H9 (cell line): ENCODE results near the gene SMR3A. TPM values are rescaled to one million over a fixed set of nuclear protein-coding genes. Genes with fewer than 3 reads are reported as not detected.

Source experiments
- DNase-seq: peaks from one replicate; pipeline ENCODE4 v3.0.0-alpha.2; 2017
- H2AFZ ChIP-seq: one replicate; pipeline ENCODE4 v1.6.1; 2013; ENCODE audit warnings: mild to moderate bottlenecking, low read length, control low read depth, moderate library complexity
- H2AK5ac ChIP-seq: 2 replicates; pipeline ENCODE4 v1.6.1; 2013; ENCODE audit warnings: low read length, control low read depth, mixed read lengths; ENCODE audit not compliant: insufficient read length
- H2BK120ac ChIP-seq: one replicate; pipeline ENCODE4 v1.6.1; 2013; ENCODE audit warnings: low read depth, mild to moderate bottlenecking, low read length, control low read depth, inconsistent platforms; ENCODE audit not compliant: poor library complexity, severe bottlenecking
- H2BK12ac ChIP-seq: 2 replicates; pipeline ENCODE4 v1.6.1; 2013; ENCODE audit warnings: low read length, control low read depth, mixed read lengths, low read depth; ENCODE audit not compliant: insufficient read length
- H2BK15ac ChIP-seq: 2 replicates; pipeline ENCODE4 v1.6.1; 2013; ENCODE audit warnings: low read depth, low read length, control low read depth
- H2BK20ac ChIP-seq: one replicate; pipeline ENCODE4 v1.6.1; 2013; ENCODE audit warnings: low read depth, mild to moderate bottlenecking, low read length, control low read depth, inconsistent platforms; ENCODE audit not compliant: poor library complexity, severe bottlenecking
- H2BK5ac ChIP-seq: 2 replicates; pipeline ENCODE4 v1.6.1; 2013; ENCODE audit warnings: low read length, control low read depth, mixed read lengths; ENCODE audit not compliant: insufficient read length
- H3K14ac ChIP-seq: 2 replicates; pipeline ENCODE4 v1.6.1; 2013; ENCODE audit warnings: low read length, control low read depth; ENCODE audit not compliant: insufficient read depth
- H3K18ac ChIP-seq: 2 replicates; pipeline ENCODE4 v1.6.1; 2013; ENCODE audit warnings: low read depth, mild to moderate bottlenecking, mixed read lengths, low read length, control low read depth; ENCODE audit not compliant: insufficient read length
- H3K23ac ChIP-seq: 2 replicates; pipeline ENCODE4 v1.6.1; 2013; ENCODE audit warnings: low read length, control low read depth, mixed read lengths, low read depth; ENCODE audit not compliant: insufficient read length
- H3K23me2 ChIP-seq: 2 replicates; pipeline ENCODE4 v1.6.1; 2013; ENCODE audit warnings: low read depth, mild to moderate bottlenecking, mixed read lengths, low read length, control low read depth; ENCODE audit not compliant: insufficient read length, poor library complexity, severe bottlenecking
- H3K27ac ChIP-seq: 2 replicates; pipeline ENCODE4 v1.5.1; 2013; ENCODE audit warnings: low read length, control low read depth, mixed read lengths, low read depth; ENCODE audit not compliant: insufficient read length
- H3K27me3 ChIP-seq: 2 replicates; pipeline ENCODE4 v1.6.1; 2013; ENCODE audit warnings: low read length, control low read depth, inconsistent platforms; ENCODE audit not compliant: insufficient read depth
- H3K4ac ChIP-seq: 2 replicates; pipeline ENCODE4 v1.6.1; 2013; ENCODE audit warnings: low read depth, mild to moderate bottlenecking, control low read depth, inconsistent platforms, low read length, moderate library complexity
- H3K4me1 ChIP-seq: 2 replicates; pipeline ENCODE4 v1.6.1; 2013; ENCODE audit warnings: low read length, control low read depth, inconsistent platforms; ENCODE audit not compliant: insufficient read depth
- H3K4me2 ChIP-seq: 2 replicates; pipeline ENCODE4 v1.6.1; 2013; ENCODE audit warnings: low read length, control low read depth, mixed read lengths; ENCODE audit not compliant: insufficient read length, insufficient read depth
- H3K56ac ChIP-seq: 2 replicates; pipeline ENCODE4 v1.6.1; 2013; ENCODE audit warnings: low read depth, mild to moderate bottlenecking, mixed read lengths, low read length, control low read depth; ENCODE audit not compliant: insufficient read length
- H3K79me1 ChIP-seq: 2 replicates; pipeline ENCODE4 v1.6.1; 2013; ENCODE audit warnings: low read depth, mild to moderate bottlenecking, moderate library complexity, low read length, control low read depth, inconsistent platforms; ENCODE audit not compliant: insufficient read depth, poor library complexity, severe bottlenecking
- H3K79me2 ChIP-seq: 2 replicates; pipeline ENCODE4 v1.6.1; 2013; ENCODE audit warnings: low read length, control low read depth, inconsistent platforms; ENCODE audit not compliant: insufficient read depth
- H3K9ac ChIP-seq: 2 replicates; pipeline ENCODE4 v1.6.1; 2013; ENCODE audit warnings: low read length, control low read depth, mixed read lengths; ENCODE audit not compliant: insufficient read length; ENCODE audit errors: extremely low read depth
- H3K9me3 ChIP-seq: one replicate; pipeline ENCODE4 v1.6.1; 2013; ENCODE audit warnings: low read depth, low read length, inconsistent platforms; ENCODE audit not compliant: control insufficient read depth
- H3T11ph ChIP-seq: one replicate; pipeline ENCODE4 v1.6.1; 2013; ENCODE audit warnings: mild to moderate bottlenecking, low read length, control low read depth, inconsistent platforms
- H4K20me1 ChIP-seq: one replicate; pipeline ENCODE4 v1.6.1; 2013; ENCODE audit not compliant: control insufficient read depth, insufficient read length, insufficient read depth
- H4K5ac ChIP-seq: 2 replicates; pipeline ENCODE4 v1.6.1; 2013; ENCODE audit warnings: low read depth, mild to moderate bottlenecking, mixed read lengths, low read length, control low read depth; ENCODE audit not compliant: insufficient read length
- H4K8ac ChIP-seq: replicated peaks from 2 replicates; pipeline ENCODE4 v1.6.1; 2013; ENCODE audit warnings: low read length, control low read depth, mixed read lengths, low read depth; ENCODE audit not compliant: insufficient read length
- H4K91ac ChIP-seq: 2 replicates; pipeline ENCODE4 v1.6.1; 2013; ENCODE audit warnings: low read depth, mild to moderate bottlenecking, moderate library complexity, mixed read lengths, low read length, control low read depth; ENCODE audit not compliant: insufficient read length
- H3K27ac Mint-ChIP-seq, 3 experiments: 2 replicates in 2 of 3; 3 replicates in 1 of 3; pipeline ENCODE4 v1.8.0; 2020 to 2021; ENCODE audit warnings: mixed read lengths in 3 of 3, mild to moderate bottlenecking in 1 of 3, moderate library complexity in 1 of 3
- H3K27me3 Mint-ChIP-seq: 2 replicates; pipeline ENCODE4 v1.8.0; 2021; ENCODE audit warnings: low read depth, mild to moderate bottlenecking, moderate library complexity, mixed read lengths
- H3K36me3 Mint-ChIP-seq, 3 experiments: 2 replicates in 2 of 3; 3 replicates in 1 of 3; pipeline ENCODE4 v1.8.0; 2020 to 2021; ENCODE audit warnings: low read depth in 3 of 3, mixed read lengths in 3 of 3; ENCODE audit not compliant: insufficient read depth in 1 of 3
- H3K4me1 Mint-ChIP-seq, 2 experiments: 2 replicates each; pipeline ENCODE4 v1.8.0; 2020; ENCODE audit warnings: mixed read lengths in 2 of 2
- H3K4me3 Mint-ChIP-seq, 2 experiments: 2 replicates in 1 of 2; 3 replicates in 1 of 2; pipeline ENCODE4 v1.8.0; 2020 to 2021; ENCODE audit warnings: mild to moderate bottlenecking in 2 of 2, mixed read lengths in 2 of 2, moderate library complexity in 1 of 2
- H3K9me3 Mint-ChIP-seq, 2 experiments: 2 replicates in 1 of 2; 3 replicates in 1 of 2; pipeline ENCODE4 v1.8.0; 2020; ENCODE audit warnings: mild to moderate bottlenecking in 2 of 2, mixed read lengths in 2 of 2, moderate library complexity in 1 of 2
- CTCF ChIP-seq: fragments of 200-600 bp; sonication (generic); conservative IDR thresholded peaks from 3 replicates; pipeline ENCODE4 v1.8.0; 2021; ENCODE audit warnings: antibody characterized with exemption, mild to moderate bottlenecking
- WGBS: extraction: QIAGEN DNeasy Blood & Tissue Kit; methylation state at CpG from one replicate; pipeline ENCODE4 v1.1.7; 2013; ENCODE audit warnings: missing lambda C conversion rate, low lambda C conversion rate, mixed read lengths; ENCODE audit not compliant: insufficient read length; ENCODE audit errors: extremely low coverage; 5-methylcytosine and 5-hydroxymethylcytosine counted together
- long read RNA-seq: library from polyadenylated mRNA; unstranded; transcript quantifications from one replicate; pipeline ENCODE4 v2.0.0, GENCODE V29; 2020
- total RNA-seq: library from RNA; stranded (reverse); gene quantifications from 2 replicates; pipeline ENCODE4 v1.2.1, GENCODE V29; 2021

SMR3A gene
- total RNA-seq = not detected in 2 replicates
- long read RNA-seq = 0 reads

- no peak within 1 kb of the TSS for H2BK15ac ChIP-seq
- no peak within 1 kb of the TSS for H3T11ph ChIP-seq
- H3K23ac ChIP-seq = no peak within 1 kb of the TSS
- WGBS = no CpG with 5 or more reads among the region's 3 CpGs
- no peaks in the 10 kb centered on the region for H3K9me3 ChIP-seq
- H3K4me1 ChIP-seq = no peaks in the 10 kb centered on the region
- Mint-ChIP-seq H3K9me3 (no peaks in the 10 kb centered on the region), H3K4me1 (no peaks in the 10 kb centered on the region), H3K27me3 (no peaks in the 10 kb centered on the region), H3K36me3 (no peaks in the 10 kb centered on the region), H3K4me3 (no peak within 1 kb of the TSS), H3K27ac (no peak within 1 kb of the TSS)
- no peaks in the 10 kb centered on the region for H3K23me2 ChIP-seq
- H4K20me1 ChIP-seq = no peaks in the 10 kb centered on the region
- no peak within 1 kb of the TSS for H3K14ac ChIP-seq
- no peak within 1 kb of the TSS for H3K9ac ChIP-seq
- H2AK5ac ChIP-seq = no peak within 1 kb of the TSS
- no peak within 1 kb of the TSS for H2BK120ac ChIP-seq
- no peak for DNase-seq
- no peaks in the 10 kb centered on the region for H3K79me1 ChIP-seq
- no peak within 1 kb of the TSS for H2BK20ac ChIP-seq
- no peak within 1 kb of the TSS for H3K56ac ChIP-seq
- no peak within 1 kb of the TSS for H2BK5ac ChIP-seq
- no peak within 1 kb of the TSS for H3K4ac ChIP-seq
- no peak within 1 kb of the TSS for H2AFZ ChIP-seq
- TF ChIP-seq CTCF = no peak
- H3K4me2 ChIP-seq = no peak within 1 kb of the TSS
- H4K5ac ChIP-seq = no peak within 1 kb of the TSS
- H3K18ac ChIP-seq = no peak within 1 kb of the TSS
- no peak within 1 kb of the TSS for H4K91ac ChIP-seq
- H4K8ac ChIP-seq = no peak within 1 kb of the TSS
- H3K27me3 ChIP-seq = no peaks in the 10 kb centered on the region
- no peak within 1 kb of the TSS for H3K27ac ChIP-seq
- no peak within 1 kb of the TSS for H2BK12ac ChIP-seq
- no peaks in the 10 kb centered on the region for H3K79me2 ChIP-seq
Measured at GRCh38 chr4:70360460-70360859, at the start of gene SMR3A. Gene SMR3A, plus strand, starts transcription at chr4:70360760. Its CDS starts 1,356 bp downstream, at chr4:70362116.
